ENCODE data around the gene ATP11A. TPM values are rescaled to one million over a fixed set of nuclear protein-coding genes. Genes with fewer than 3 reads are reported as not detected.
A peak's percentile ranks its signal among the peaks of the same experiment; 100 is the strongest.

ATP11A gene
- total RNA-seq, 1 experiment from 2014 or later = 41.2 TPM

- peak overlapping the region; percentile 59 for H3K27ac Mint-ChIP-seq (ENCODE audit: low read depth, unreplicated experiment)
- ChIA-PET POLR2A (interaction anchor here (1.2 to 2.0 kb wide), 3 partner anchors 8 to 32 kb away, joined by 3 to 13 read pairs (median 5); no protein-coding TSS in a partner anchor), CTCF (interaction anchor here (0.6 kb wide), 1 partner anchor 31 kb away, joined by 5 read pairs; no protein-coding TSS in a partner anchor)
- intact Hi-C loops (cut with micrococcal nuclease) = no loop called here
- H3K4me3 Mint-ChIP-seq (ENCODE audit: unreplicated experiment) = peak overlapping the region; percentile 10
- peaks cover 17% of the 10 kb centered on the region for H3K4me1 Mint-ChIP-seq (ENCODE audit: insufficient read depth, unreplicated experiment)
- H3K36me3 Mint-ChIP-seq (ENCODE audit: insufficient read depth, unreplicated experiment) = peaks cover 6% of the 10 kb centered on the region
- TF ChIP-seq CTCF (IDR thresholded peaks at IDR 0.05; ENCODE audit: unreplicated experiment) = no peak
- H3K9me3 Mint-ChIP-seq (ENCODE audit: unreplicated experiment) = no peaks in the 10 kb centered on the region
- no peaks in the 10 kb centered on the region for H3K27me3 Mint-ChIP-seq (ENCODE audit: insufficient read depth, unreplicated experiment)
- peak; percentile 45 for DNase-seq (ENCODE audit: unreplicated experiment)
- no TSS peak for BruUV-seq (replicated peaks)
Observed at GRCh38 chr13:112744168-112745021, 54.6 kb downstream of the ATP11A start.

GRCh38 chr13:112746044-112746443 lies 56.2 kb downstream of the ATP11A start:
- Mint-ChIP-seq H3K9me3 (ENCODE audit: unreplicated experiment) (no peaks in the 10 kb centered on the region), H3K4me1 (ENCODE audit: insufficient read depth, unreplicated experiment) (peaks cover 11% of the 10 kb centered on the region), H3K4me3 (ENCODE audit: unreplicated experiment) (no peak overlapping the region), H3K27ac (ENCODE audit: low read depth, unreplicated experiment) (no peak overlapping the region), H3K27me3 (ENCODE audit: insufficient read depth, unreplicated experiment) (no peaks in the 10 kb centered on the region), H3K36me3 (ENCODE audit: insufficient read depth, unreplicated experiment) (peaks cover 6% of the 10 kb centered on the region)
- BruUV-seq (replicated peaks) = no TSS peak
- TF ChIP-seq CTCF (IDR thresholded peaks at IDR 0.05; ENCODE audit: unreplicated experiment) = no peak
- intact Hi-C loops (cut with micrococcal nuclease) = no loop called here
- no peak for DNase-seq (ENCODE audit: unreplicated experiment)
- CTCF ChIA-PET = no interaction called here
- POLR2A ChIA-PET = no interaction called here

GRCh38 chr13:112747256-112747655 lies 57.4 kb downstream of the ATP11A start:
- no peak for DNase-seq (ENCODE audit: unreplicated experiment)
- peaks cover 11% of the 10 kb centered on the region for H3K4me1 Mint-ChIP-seq (ENCODE audit: insufficient read depth, unreplicated experiment)
- no TSS peak for BruUV-seq (replicated peaks)
- H3K4me3 Mint-ChIP-seq (ENCODE audit: unreplicated experiment) = no peak overlapping the region
- intact Hi-C loops (cut with micrococcal nuclease) = no loop called here
- H3K9me3 Mint-ChIP-seq (ENCODE audit: unreplicated experiment) = no peaks in the 10 kb centered on the region
- peaks cover 6% of the 10 kb centered on the region for H3K36me3 Mint-ChIP-seq (ENCODE audit: insufficient read depth, unreplicated experiment)
- ChIA-PET POLR2A (no interaction called here), CTCF (no interaction called here)
- H3K27ac Mint-ChIP-seq (ENCODE audit: low read depth, unreplicated experiment) = no peak overlapping the region
- TF ChIP-seq CTCF (IDR thresholded peaks at IDR 0.05; ENCODE audit: unreplicated experiment) = no peak
- H3K27me3 Mint-ChIP-seq (ENCODE audit: insufficient read depth, unreplicated experiment) = no peaks in the 10 kb centered on the region

GRCh38 chr13:112748947-112749735 lies 59.3 kb downstream of the ATP11A start:
- BruUV-seq (replicated peaks) = no TSS peak
- peaks cover 6% of the 10 kb centered on the region for H3K4me1 Mint-ChIP-seq (ENCODE audit: insufficient read depth, unreplicated experiment)
- TF ChIP-seq CTCF (IDR thresholded peaks at IDR 0.05; ENCODE audit: unreplicated experiment) = no peak
- intact Hi-C loops (cut with micrococcal nuclease) = no loop called here
- no peak overlapping the region for H3K27ac Mint-ChIP-seq (ENCODE audit: low read depth, unreplicated experiment)
- H3K4me3 Mint-ChIP-seq (ENCODE audit: unreplicated experiment) = no peak overlapping the region
- CTCF ChIA-PET = no interaction called here
- POLR2A ChIA-PET = no interaction called here
- no peak for DNase-seq (ENCODE audit: unreplicated experiment)
- peaks cover 6% of the 10 kb centered on the region for H3K36me3 Mint-ChIP-seq (ENCODE audit: insufficient read depth, unreplicated experiment)
- H3K9me3 Mint-ChIP-seq (ENCODE audit: unreplicated experiment) = no peaks in the 10 kb centered on the region
- H3K27me3 Mint-ChIP-seq (ENCODE audit: insufficient read depth, unreplicated experiment) = no peaks in the 10 kb centered on the region

Data from MCF 10A (cell line).